ENCODE results near the gene ATP13A4. TPM values are rescaled to one million over a fixed set of nuclear protein-coding genes. Genes with fewer than 3 reads are reported as not detected.

Gene ATP13A4
- total RNA-seq, 1 donor from 2014 or later: 6.8 TPM

DNA sequence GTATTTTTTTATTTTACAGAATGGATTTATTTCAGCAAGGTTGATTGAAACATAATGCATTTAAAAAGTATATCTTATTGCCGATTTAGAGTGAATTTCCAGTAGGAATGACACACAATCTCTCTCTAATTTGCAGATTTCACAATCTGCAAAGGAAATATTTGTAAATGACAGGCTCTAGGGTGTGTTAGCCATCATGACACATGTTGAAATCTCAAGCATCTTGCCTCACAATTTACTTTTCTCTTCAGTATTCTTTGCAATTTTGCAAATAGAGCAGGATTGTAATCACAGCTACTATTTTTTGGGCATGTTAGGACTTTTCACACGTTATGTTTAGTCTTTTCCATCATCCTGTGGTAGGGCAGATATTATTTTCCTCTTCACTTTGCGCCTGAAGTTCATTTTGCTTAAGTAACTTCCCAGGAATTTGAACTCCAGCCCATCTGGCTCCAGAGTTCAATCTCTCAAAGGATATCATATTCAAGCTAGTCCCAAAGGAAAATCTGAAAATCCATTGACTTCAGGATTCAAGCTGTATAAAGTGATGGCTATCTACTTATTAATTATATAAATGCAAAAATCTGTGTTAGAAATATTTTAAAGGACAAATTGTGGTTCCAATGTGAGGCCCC lies 55.4 kb downstream of the ATP13A4 start:
- H3K4me3 Mint-ChIP-seq (ENCODE audit: low read depth): no peak overlapping the region
- no peak overlapping the region for H3K27ac Mint-ChIP-seq
- peaks cover 5% of the 10 kb centered on the region for H3K9me3 Mint-ChIP-seq (ENCODE audit: low read depth)

GRCh38 chr3:193498215-193498614 lies 56.5 kb downstream of the ATP13A4 start:
- DNase-seq (ENCODE audit: low spot score, unreplicated experiment): no peak
- Mint-ChIP-seq H3K4me3 (ENCODE audit: low read depth) (no peak overlapping the region), H3K4me1 (ENCODE audit: low read depth) (no peaks in the 10 kb centered on the region), H3K36me3 (ENCODE audit: insufficient read depth) (no peaks in the 10 kb centered on the region), H3K9me3 (ENCODE audit: low read depth) (peaks cover 5% of the 10 kb centered on the region), H3K27me3 (no peaks in the 10 kb centered on the region), H3K27ac (no peak overlapping the region)
- TF ChIP-seq, protein P1, sequence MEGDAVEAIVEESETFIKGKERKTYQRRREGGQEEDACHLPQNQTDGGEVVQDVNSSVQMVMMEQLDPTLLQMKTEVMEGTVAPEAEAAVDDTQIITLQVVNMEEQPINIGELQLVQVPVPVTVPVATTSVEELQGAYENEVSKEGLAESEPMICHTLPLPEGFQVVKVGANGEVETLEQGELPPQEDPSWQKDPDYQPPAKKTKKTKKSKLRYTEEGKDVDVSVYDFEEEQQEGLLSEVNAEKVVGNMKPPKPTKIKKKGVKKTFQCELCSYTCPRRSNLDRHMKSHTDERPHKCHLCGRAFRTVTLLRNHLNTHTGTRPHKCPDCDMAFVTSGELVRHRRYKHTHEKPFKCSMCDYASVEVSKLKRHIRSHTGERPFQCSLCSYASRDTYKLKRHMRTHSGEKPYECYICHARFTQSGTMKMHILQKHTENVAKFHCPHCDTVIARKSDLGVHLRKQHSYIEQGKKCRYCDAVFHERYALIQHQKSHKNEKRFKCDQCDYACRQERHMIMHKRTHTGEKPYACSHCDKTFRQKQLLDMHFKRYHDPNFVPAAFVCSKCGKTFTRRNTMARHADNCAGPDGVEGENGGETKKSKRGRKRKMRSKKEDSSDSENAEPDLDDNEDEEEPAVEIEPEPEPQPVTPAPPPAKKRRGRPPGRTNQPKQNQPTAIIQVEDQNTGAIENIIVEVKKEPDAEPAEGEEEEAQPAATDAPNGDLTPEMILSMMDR (IDR thresholded peaks at IDR 0.05; ENCODE audit: unreplicated experiment): no peak

More for the DNA sequence above, 55.4 kb downstream of the ATP13A4 start:
- Mint-ChIP-seq H3K36me3 (ENCODE audit: insufficient read depth) (no peaks in the 10 kb centered on the region), H3K4me1 (ENCODE audit: low read depth) (no peaks in the 10 kb centered on the region), H3K27me3 (no peaks in the 10 kb centered on the region)
- TF ChIP-seq, protein P1 (IDR thresholded peaks at IDR 0.05; ENCODE audit: unreplicated experiment): no peak
- DNase-seq (ENCODE audit: low spot score, unreplicated experiment): no peak

DNA sequence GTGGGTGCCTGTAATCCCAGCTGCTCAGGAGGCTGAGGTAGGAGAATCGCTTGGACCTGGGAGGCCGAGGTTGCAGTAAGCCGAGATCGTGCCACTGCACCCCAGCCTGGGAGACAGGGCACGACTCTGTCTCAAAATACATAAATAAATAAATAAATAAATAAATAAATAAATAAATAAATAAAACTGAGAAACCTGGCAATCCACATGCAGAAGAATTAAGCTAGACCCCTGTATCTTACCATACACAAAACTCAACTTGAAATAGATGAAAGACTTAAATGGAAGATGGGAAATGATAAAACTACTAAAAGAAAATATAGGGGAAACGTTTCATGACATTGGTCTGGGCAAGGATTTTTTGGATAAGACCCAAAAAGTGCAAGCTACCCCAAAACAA lies 58.0 kb downstream of the ATP13A4 start:
- no peak overlapping the region for H3K4me3 Mint-ChIP-seq (ENCODE audit: low read depth)
- no peaks in the 10 kb centered on the region for H3K36me3 Mint-ChIP-seq (ENCODE audit: insufficient read depth)
- no peaks in the 10 kb centered on the region for H3K4me1 Mint-ChIP-seq (ENCODE audit: low read depth)
- H3K27ac Mint-ChIP-seq: no peak overlapping the region
- DNase-seq (ENCODE audit: low spot score, unreplicated experiment): no peak
- peaks cover 5% of the 10 kb centered on the region for H3K9me3 Mint-ChIP-seq (ENCODE audit: low read depth)
- TF ChIP-seq, protein P1 (IDR thresholded peaks at IDR 0.05; ENCODE audit: unreplicated experiment): no peak
- H3K27me3 Mint-ChIP-seq: no peaks in the 10 kb centered on the region

GRCh38 chr3:193491026-193491425 lies 63.7 kb downstream of the ATP13A4 start:
- no peaks in the 10 kb centered on the region for H3K27me3 Mint-ChIP-seq
- TF ChIP-seq, protein P1 (IDR thresholded peaks at IDR 0.05; ENCODE audit: unreplicated experiment): no peak

GRCh38 chr3:193490580-193490979 lies 64.1 kb downstream of the ATP13A4 start:
- no peak for DNase-seq (ENCODE audit: low spot score, unreplicated experiment)
- Mint-ChIP-seq H3K27me3 (no peaks in the 10 kb centered on the region), H3K9me3 (ENCODE audit: low read depth) (no peaks in the 10 kb centered on the region), H3K27ac (no peak overlapping the region), H3K4me1 (ENCODE audit: low read depth) (no peaks in the 10 kb centered on the region), H3K36me3 (ENCODE audit: insufficient read depth) (no peaks in the 10 kb centered on the region), H3K4me3 (ENCODE audit: low read depth) (no peak overlapping the region)
- TF ChIP-seq, protein P1 (IDR thresholded peaks at IDR 0.05; ENCODE audit: unreplicated experiment): no peak

More at GRCh38 chr3:193491026-193491425, 63.7 kb downstream of the ATP13A4 start:
- no peak overlapping the region for H3K27ac Mint-ChIP-seq
- no peak overlapping the region for H3K4me3 Mint-ChIP-seq (ENCODE audit: low read depth)
- H3K4me1 Mint-ChIP-seq (ENCODE audit: low read depth): no peaks in the 10 kb centered on the region
- DNase-seq (ENCODE audit: low spot score, unreplicated experiment): no peak
- H3K9me3 Mint-ChIP-seq (ENCODE audit: low read depth): peaks cover 2% of the 10 kb centered on the region
- H3K36me3 Mint-ChIP-seq (ENCODE audit: insufficient read depth): no peaks in the 10 kb centered on the region

All from progenitor cell of endocrine pancreas (in vitro differentiated cells).